RWPE1 (cell line): Measurements from ENCODE around the gene HS1BP3.

Source experiments
- CTCF ChIA-PET: fragments of 350-600 bp; sonication (Branson Sonifier 250); formaldehyde crosslinking; extraction: SDS; loops from one replicate; lab custom pipeline; 2021; lab: Yijun Ruan, JAX
- POLR2A ChIA-PET: fragments of 400-600 bp; formaldehyde crosslinking; extraction: SDS; loops from one replicate; lab custom pipeline; 2020; ENCODE audit warnings: antibody characterized with exemption; ENCODE audit not compliant: low non-redundant PET; lab: Yijun Ruan, JAX
- DNase-seq: peaks from one replicate; pipeline ENCODE4 v3.0.0; 2012; ENCODE audit warnings: low spot score
- H3K27ac ChIP-seq: fragments of 450-650 bp; 2 replicates; pipeline ENCODE4 v1.5.1; 2017
- TF ChIP-seq, protein P1 (sequence below): fragments of 450-650 bp; conservative IDR thresholded peaks from 2 replicates; pipeline ENCODE4 v1.5.1; 2017; ENCODE audit warnings: low read depth, mild to moderate bottlenecking

The HS1BP3 gene

GRCh38 chr2:20590704-20591515, 60.0 kb downstream of the HS1BP3 start:
- TF ChIP-seq, protein P1, sequence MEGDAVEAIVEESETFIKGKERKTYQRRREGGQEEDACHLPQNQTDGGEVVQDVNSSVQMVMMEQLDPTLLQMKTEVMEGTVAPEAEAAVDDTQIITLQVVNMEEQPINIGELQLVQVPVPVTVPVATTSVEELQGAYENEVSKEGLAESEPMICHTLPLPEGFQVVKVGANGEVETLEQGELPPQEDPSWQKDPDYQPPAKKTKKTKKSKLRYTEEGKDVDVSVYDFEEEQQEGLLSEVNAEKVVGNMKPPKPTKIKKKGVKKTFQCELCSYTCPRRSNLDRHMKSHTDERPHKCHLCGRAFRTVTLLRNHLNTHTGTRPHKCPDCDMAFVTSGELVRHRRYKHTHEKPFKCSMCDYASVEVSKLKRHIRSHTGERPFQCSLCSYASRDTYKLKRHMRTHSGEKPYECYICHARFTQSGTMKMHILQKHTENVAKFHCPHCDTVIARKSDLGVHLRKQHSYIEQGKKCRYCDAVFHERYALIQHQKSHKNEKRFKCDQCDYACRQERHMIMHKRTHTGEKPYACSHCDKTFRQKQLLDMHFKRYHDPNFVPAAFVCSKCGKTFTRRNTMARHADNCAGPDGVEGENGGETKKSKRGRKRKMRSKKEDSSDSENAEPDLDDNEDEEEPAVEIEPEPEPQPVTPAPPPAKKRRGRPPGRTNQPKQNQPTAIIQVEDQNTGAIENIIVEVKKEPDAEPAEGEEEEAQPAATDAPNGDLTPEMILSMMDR, result no peak
- ChIA-PET POLR2A (no interaction called here), CTCF (interaction anchor here (0.7 to 1.0 kb wide), 2 partner anchors 10 to 138 kb away, joined by 3 read pairs; no protein-coding TSS in a partner anchor)
- no peak for DNase-seq
- H3K27ac ChIP-seq, result no peak overlapping the region

DNA sequence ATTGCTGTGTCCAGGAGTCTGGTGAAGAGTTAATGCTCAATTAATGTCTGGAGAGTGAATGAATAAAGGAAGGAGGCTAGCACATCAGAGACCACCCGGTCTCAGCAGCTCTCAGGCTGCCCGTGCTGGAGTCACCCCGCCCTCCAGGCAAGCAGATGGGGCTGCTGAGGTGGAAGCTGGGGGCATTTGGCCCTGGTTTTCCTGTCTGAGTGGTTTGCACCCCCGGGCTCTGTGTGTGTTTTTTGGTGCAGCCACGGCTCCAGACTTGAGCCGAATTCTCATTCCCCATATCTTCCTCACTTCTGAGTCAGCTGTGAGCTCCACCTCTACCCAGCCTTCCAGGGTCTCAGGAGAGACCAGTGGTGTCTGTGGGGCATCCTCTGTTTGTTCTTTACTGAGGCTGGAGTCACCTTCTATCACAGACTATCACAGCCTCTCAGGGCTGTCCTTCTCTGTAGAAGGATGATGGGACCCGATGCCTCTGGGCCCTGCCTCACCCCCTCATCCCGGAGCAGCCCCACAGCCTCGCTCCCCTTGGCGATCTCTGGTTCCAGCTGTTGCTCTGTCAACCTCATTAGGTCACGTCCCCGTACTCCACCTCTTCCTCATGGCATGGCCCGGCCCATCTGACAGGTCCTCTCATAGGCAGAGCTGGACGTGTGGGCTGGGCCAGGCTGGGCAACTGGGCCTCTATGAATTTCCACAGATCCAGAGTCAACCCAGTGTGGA, 60.8 kb downstream of the HS1BP3 start:
- POLR2A ChIA-PET, result no interaction called here

GRCh38 chr2:20588918-20589871, 61.7 kb downstream of the HS1BP3 start:
- POLR2A ChIA-PET, result no interaction called here
- DNase-seq, result no peak
- TF ChIP-seq, protein P1, result no peak
- CTCF ChIA-PET, result interaction anchor here (0.6 to 0.9 kb wide), 4 partner anchors 12 to 145 kb away, joined by 3 read pairs; no protein-coding TSS in a partner anchor
- H3K27ac ChIP-seq, result peak overlapping the region; percentile 16; the same call in 1 of the 2 replicates

More for the DNA sequence above, 60.8 kb downstream of the HS1BP3 start:
- CTCF ChIA-PET, result interaction anchor here (0.6 to 0.9 kb wide), 2 partner anchors 13 to 29 kb away, joined by 3 read pairs; no protein-coding TSS in a partner anchor
- DNase-seq, result no peak
- H3K27ac ChIP-seq, result peak overlapping the region; percentile 16; the same call in 1 of the 2 replicates
- TF ChIP-seq, protein P1, result no peak

DNA sequence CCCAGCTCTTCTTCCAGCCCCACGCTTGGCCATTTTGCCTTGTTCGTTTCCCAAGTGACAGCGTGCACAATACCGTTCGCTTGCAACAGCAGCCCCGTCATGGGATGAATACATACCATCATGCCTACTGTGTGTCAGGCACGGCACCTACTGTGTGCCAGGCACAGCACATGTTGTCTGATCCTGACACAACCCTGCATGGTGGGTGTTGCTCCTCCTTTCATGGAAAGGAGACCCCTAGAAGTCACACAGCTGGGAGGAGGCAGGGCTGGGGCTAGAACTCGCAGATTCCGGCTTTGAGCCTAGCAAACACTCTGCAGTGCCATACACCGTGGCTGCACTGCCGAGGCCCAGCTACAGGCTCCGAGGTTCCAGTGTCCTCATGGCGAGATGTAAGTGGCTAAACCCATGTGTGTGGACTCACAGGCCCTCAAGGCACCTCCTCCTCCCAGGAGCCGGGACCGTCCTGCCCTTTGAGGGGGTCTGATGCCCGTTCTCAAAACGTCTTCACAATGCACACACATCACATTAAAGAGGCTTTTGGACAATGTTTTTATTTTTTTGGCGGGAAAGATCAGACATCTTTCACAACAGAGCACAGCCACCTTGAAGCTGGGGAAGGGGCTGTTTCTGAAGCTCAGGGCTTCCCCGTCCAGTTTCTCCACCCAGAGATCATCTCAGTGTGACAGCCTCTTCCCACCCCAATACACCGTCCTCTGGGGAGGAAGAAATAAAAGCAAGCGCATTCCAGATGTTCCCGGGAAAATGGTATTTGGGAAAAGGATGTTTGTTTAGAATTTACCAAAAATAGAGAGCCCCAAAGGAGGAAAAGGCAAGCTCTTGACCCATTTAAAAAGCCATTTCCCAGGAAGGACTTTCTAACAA, 64.9 kb downstream of the HS1BP3 start:
- ChIA-PET CTCF (no interaction called here), POLR2A (no interaction called here)
- TF ChIP-seq, protein P1, result no peak
- peak overlapping the region; percentile 3; the same call in 1 of the 2 replicates for H3K27ac ChIP-seq
- no peak for DNase-seq

GRCh38 chr2:20585359-20585709, 65.6 kb downstream of the HS1BP3 start:
- no peak for DNase-seq
- ChIA-PET CTCF (no interaction called here), POLR2A (no interaction called here)
- TF ChIP-seq, protein P1, result no peak
- H3K27ac ChIP-seq, result peak overlapping the region; percentile 83; the same call in 1 of the 2 replicates
